ENCODE data around the gene EXOC6. TPM values are rescaled to one million over a fixed set of nuclear protein-coding genes. Genes with fewer than 3 reads are reported as not detected.

EXOC6 gene
- total and polyA plus RNA-seq, 10 donors = 7.0 to 40.0 (median 25.4) TPM

DNA sequence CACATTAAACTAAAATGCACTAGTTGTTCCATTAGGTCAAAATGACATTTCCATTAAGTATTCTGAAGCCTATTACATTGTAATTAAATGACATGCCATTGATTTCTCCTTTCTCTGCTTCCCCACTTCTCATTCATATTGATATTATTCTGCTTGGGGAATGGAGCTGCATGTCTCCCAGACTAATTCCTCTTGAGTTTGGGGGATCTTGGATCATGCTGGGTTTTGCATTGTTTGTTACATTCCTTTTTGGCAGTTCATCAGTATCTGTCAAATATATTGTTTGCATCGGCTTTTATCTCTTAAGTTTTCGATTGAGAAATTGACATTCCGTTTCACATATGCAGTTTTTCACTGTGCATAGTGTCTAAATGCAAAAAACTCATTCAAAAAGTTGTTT, 147.2 kb downstream of the EXOC6 start:
- DNase-seq = no peak
- peaks cover 0 to 26% (median 0%) of the 10 kb centered on the region in 6 donors for H3K36me3 ChIP-seq
- H3K4me1 ChIP-seq = peaks cover 0 to 5% (median 0%) of the 10 kb centered on the region in 6 donors
- H3K27me3 ChIP-seq (replicated peaks in 1 of 7) = no peaks in the 10 kb centered on the region
- intact Hi-C loops (cut with DNase I; ENCODE audit: low total_unique reads) = no loop called here
- no peaks in the 10 kb centered on the region for H3K9me3 ChIP-seq
- no peak overlapping the region for H3K4me3 ChIP-seq
- no peak for TF ChIP-seq POLR2A (IDR thresholded peaks at IDR 0.05)
- H3K27ac ChIP-seq = no peak overlapping the region
- 84 to 93% (median 90%) methylated on average over 3 of the region's 3 CpGs for WGBS, 5 donors

GRCh38 chr10:92997620-92998019, 149.3 kb downstream of the EXOC6 start:
- Histone ChIP-seq H3K4me1 (peaks cover 0 to 5% (median 0%) of the 10 kb centered on the region in 6 donors), H3K4me3 (no peak overlapping the region), H3K36me3 (peaks cover 0 to 34% (median 0%) of the 10 kb centered on the region in 6 donors), H3K27ac (no peak overlapping the region), H3K27me3 (replicated peaks in 1 of 7) (no peaks in the 10 kb centered on the region), H3K9me3 (no peaks in the 10 kb centered on the region)
- TF ChIP-seq POLR2A (IDR thresholded peaks at IDR 0.05) = no peak
- TF ChIP-seq, protein P1, sequence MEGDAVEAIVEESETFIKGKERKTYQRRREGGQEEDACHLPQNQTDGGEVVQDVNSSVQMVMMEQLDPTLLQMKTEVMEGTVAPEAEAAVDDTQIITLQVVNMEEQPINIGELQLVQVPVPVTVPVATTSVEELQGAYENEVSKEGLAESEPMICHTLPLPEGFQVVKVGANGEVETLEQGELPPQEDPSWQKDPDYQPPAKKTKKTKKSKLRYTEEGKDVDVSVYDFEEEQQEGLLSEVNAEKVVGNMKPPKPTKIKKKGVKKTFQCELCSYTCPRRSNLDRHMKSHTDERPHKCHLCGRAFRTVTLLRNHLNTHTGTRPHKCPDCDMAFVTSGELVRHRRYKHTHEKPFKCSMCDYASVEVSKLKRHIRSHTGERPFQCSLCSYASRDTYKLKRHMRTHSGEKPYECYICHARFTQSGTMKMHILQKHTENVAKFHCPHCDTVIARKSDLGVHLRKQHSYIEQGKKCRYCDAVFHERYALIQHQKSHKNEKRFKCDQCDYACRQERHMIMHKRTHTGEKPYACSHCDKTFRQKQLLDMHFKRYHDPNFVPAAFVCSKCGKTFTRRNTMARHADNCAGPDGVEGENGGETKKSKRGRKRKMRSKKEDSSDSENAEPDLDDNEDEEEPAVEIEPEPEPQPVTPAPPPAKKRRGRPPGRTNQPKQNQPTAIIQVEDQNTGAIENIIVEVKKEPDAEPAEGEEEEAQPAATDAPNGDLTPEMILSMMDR (IDR thresholded peaks at IDR 0.05 in 8 of 11, conservative IDR thresholded peaks at IDR 0.05 in 3 of 11) = no peak
- intact Hi-C loops (cut with DNase I; ENCODE audit: low total_unique reads) = no loop called here
- DNase-seq = no peak

DNA sequence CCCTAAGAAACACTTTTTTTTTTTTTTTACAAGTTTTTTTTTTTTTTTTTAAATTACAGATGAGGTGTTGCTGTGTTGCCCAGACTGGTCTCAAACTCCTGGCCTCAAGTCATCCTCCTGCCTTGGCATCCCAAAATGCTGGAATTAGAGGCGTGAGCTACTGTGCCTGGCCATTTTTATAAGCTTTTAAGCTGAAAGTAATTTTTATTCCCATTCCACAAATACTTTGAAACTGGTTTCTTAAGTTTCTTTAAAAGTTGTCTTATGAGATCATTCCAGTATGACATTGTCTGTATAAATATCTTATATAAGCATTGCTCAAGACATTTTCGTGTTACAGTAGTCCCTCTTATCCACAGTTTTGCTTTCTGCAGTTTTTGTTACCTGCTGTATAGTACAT, 150.9 kb downstream of the EXOC6 start:
- H3K4me3 ChIP-seq = no peak overlapping the region
- intact Hi-C loops (cut with DNase I; ENCODE audit: low total_unique reads) = no loop called here
- H3K4me1 ChIP-seq = peaks cover 0 to 5% (median 0%) of the 10 kb centered on the region in 6 donors
- H3K27me3 ChIP-seq (replicated peaks in 1 of 7) = no peaks in the 10 kb centered on the region
- TF ChIP-seq POLR2A (IDR thresholded peaks at IDR 0.05) = no peak
- TF ChIP-seq, protein P1 (IDR thresholded peaks at IDR 0.05 in 8 of 11, conservative IDR thresholded peaks at IDR 0.05 in 3 of 11) = no peak
- TF ChIP-seq POLR2AphosphoS5 (IDR thresholded peaks at IDR 0.05) = no peak
- WGBS, 5 donors = 95 to 99% (median 98%) methylated on average over 2 of the region's 2 CpGs
- DNase-seq = no peak
- no peak overlapping the region for H3K27ac ChIP-seq
- H3K36me3 ChIP-seq = peaks cover 0 to 37% (median 0%) of the 10 kb centered on the region in 6 donors
- H3K9me3 ChIP-seq = no peaks in the 10 kb centered on the region

DNA sequence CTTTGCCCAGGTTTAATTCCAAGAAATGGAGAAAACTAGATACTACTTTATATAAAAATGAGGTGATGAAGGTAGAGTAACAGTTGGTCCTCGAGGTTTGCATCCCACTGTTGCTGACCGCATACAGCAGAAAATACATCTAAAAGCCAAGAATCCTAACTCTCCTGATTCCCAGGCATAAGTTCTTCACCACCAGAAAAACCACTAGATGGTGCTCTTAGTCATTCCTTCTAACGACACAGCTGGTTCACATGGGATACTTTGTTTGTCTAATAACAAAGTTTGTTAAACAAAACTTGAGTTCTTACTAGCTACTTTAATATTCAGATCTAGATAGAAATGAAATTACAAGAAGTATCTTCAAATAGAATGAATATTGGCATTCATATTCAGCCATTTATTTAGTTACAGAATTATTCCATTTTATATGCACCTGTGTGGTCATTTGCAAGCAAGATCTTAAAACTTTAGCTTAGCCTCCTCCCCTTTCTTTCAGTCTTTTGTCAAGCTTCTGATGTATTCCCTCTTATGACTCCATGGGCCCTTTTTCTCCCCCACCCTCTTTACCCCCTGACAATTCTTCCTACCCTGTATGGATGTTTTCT, 158.2 kb downstream of the EXOC6 start:
- no peaks in the 10 kb centered on the region for H3K9me3 ChIP-seq
- WGBS, 5 donors = 12 to 41% (median 32%) methylated on average over 3 of the region's 3 CpGs
- no peak overlapping the region for H3K4me3 ChIP-seq
- intact Hi-C loops (cut with DNase I; ENCODE audit: low total_unique reads) = no loop called here
- TF ChIP-seq POLR2A (IDR thresholded peaks at IDR 0.05) (no peak), POLR2AphosphoS5 (IDR thresholded peaks at IDR 0.05) (no peak)
- TF ChIP-seq, protein P1 (IDR thresholded peaks at IDR 0.05 in 8 of 11, conservative IDR thresholded peaks at IDR 0.05 in 3 of 11) = peak in 5 of 11 experiments; percentile 23 to 52 (median 42)
- no peak for DNase-seq
- no peaks in the 10 kb centered on the region for H3K4me1 ChIP-seq
- H3K27ac ChIP-seq = no peak overlapping the region
- H3K27me3 ChIP-seq (replicated peaks in 1 of 7) = no peaks in the 10 kb centered on the region
- H3K36me3 ChIP-seq = peaks cover 0 to 19% (median 0%) of the 10 kb centered on the region in 6 donors
